ENCODE results near the gene SEC16A.

DNA sequence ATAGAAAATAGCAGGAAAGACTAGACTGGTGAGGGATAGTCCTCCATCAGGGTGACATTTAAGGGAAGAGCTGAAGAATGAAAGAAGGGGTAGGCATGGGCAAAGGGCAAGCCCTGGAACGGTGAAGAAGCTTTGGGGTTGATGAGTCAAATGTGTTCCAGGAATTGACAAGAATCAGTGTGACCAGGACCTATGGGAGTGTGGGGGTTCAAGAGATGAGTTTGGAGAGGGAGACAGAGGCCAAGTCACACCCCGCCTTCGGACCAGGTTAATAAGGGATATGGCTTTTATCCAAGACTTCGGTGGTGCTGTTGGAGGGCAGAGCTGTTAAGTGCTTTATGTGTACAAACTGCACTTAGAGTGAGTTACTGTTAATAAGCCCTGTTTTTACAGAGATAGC is 71.5 kb downstream of the SEC16A start:
- TF ChIP-seq, protein P1, sequence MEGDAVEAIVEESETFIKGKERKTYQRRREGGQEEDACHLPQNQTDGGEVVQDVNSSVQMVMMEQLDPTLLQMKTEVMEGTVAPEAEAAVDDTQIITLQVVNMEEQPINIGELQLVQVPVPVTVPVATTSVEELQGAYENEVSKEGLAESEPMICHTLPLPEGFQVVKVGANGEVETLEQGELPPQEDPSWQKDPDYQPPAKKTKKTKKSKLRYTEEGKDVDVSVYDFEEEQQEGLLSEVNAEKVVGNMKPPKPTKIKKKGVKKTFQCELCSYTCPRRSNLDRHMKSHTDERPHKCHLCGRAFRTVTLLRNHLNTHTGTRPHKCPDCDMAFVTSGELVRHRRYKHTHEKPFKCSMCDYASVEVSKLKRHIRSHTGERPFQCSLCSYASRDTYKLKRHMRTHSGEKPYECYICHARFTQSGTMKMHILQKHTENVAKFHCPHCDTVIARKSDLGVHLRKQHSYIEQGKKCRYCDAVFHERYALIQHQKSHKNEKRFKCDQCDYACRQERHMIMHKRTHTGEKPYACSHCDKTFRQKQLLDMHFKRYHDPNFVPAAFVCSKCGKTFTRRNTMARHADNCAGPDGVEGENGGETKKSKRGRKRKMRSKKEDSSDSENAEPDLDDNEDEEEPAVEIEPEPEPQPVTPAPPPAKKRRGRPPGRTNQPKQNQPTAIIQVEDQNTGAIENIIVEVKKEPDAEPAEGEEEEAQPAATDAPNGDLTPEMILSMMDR (IDR thresholded peaks at IDR 0.05; ENCODE audit: extremely low read depth in 1 of 2, insufficient read depth in 1 of 2, low read depth in 1 of 2, low read length in 2 of 2), result no peak
- no peak for TF ChIP-seq POLR2AphosphoS5 (IDR thresholded peaks at IDR 0.05; ENCODE audit: insufficient read depth, low read depth, low read length)
- TF ChIP-seq EZH2 (IDR thresholded peaks at IDR 0.05; ENCODE audit: borderline replicate concordance, low read depth, low read length, severe bottlenecking), result no peak
- no peak for TF ChIP-seq POLR2A (IDR thresholded peaks at IDR 0.05; ENCODE audit: low read depth, low read length)

All from endothelial cell of umbilical vein (primary cell).